Activated CD4-positive, CD25-positive, alpha-beta regulatory T cell treated with anti-CD3 and anti-CD28 coated beads, Interleukin-2, amount 50 U/mL, for 72 hours (primary cell): ENCODE measurements around the gene EFTUD2.
"Not testable (repeated sequence)": the region's sequence is repeated elsewhere in the genome, so short reads cannot be mapped to it uniquely, and the experiment has no call there.

Source experiments
- DNase-seq: peaks from one replicate; pipeline ENCODE4 v3.0.0; 2021

The EFTUD2 gene

DNA sequence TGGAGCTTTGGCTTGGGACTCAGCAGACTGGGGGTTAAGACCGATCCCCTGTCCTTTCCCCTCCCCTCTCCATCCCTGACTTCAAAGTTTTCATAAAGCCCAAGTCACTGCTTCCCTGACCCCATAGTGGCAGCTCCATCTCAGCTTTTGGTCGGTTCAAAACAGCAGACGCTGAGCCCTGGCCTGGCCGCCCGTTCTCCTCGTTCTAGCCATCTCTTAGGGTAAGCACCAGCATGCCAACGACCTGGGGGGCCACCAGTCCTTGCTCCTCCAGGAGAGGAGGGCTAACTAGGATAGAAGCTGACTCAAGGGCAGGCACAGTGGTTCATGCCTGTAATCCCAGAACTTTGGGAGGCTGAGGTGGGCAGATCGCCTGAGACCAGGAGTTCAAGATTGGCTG lies 53.0 kb downstream of the EFTUD2 start:
- no peak for DNase-seq

DNA sequence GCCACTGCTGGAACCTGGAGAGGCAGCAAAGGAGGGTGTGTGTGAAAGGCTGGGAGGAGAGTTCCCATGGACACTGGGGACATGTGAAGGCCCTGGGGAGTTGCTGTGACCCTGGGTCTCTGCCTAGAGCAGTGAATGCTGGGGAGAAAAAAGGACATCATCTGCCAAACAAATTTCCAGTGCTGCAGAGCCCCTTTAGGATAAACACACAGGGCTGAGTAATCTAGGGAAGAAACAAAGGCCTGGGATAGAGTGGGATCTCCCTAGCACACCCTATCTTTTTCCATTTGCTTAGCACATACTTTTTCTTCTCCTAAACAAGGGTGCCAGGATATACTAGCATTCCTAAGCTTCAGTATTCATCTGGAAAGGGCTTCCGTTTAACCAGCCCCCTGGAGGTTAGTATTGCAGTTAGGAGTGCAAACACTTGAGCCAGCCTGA lies 54.8 kb downstream of the EFTUD2 start:
- DNase-seq: no peak

DNA sequence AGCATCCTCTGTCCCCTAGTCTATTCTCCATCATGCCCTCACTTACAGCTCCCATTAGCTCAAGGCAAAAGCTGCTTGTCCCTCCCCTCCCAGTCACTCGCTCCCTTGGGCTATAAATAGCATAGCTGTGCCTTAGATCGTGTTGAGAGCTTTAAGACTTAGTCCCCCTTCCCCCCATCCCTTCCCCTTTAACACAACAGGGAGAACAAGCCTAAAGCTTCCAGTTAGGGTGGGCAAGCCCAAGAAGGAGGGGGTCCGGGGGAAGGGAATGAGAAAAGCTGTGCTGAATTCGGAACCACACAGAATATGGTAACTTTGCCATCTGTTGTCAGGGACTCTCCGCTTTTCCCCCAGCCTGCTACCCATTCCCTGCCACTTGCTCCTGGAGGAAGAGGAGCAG lies 56.5 kb downstream of the EFTUD2 start:
- DNase-seq: no peak

DNA sequence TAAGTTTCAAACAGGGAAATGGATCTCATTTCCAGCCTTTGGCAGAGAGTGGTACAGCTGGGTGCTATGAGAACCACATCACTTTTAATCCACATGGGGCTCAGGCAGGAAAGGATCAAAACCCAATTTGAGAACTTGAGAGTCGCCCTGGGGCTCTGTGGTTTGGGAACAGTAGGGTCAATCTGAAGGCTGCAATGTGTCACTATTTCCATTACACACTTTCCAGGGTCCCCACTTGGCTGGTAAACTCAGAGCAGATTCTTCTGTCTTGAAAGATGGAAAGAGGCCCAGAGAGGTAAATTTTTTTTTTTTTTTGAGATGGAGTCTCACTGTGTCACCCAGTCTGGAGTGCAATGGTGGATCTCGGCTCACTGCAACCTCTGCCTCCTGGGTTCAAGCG lies 58.3 kb downstream of the EFTUD2 start:
- no peak for DNase-seq

DNA sequence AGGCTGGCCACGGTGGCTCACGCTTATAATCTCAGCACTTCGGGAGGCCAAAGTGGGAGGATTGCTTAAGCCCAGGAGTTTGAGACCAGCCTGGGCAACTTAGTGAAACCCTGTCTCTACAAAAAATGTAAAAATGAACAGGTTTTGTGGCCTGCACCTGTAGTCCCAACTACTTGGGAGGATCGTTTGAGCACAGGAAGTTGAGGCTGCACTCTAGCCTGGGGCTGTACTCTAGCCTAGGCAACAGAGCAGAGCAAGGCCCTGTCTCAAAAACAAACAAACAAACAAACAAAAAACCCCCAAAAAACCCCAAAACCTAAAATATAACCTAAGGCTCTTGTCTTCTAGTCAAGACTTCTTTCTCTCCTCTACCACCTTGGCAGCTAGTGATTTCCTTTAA lies 59.0 kb downstream of the EFTUD2 start:
- DNase-seq: no peak

DNA sequence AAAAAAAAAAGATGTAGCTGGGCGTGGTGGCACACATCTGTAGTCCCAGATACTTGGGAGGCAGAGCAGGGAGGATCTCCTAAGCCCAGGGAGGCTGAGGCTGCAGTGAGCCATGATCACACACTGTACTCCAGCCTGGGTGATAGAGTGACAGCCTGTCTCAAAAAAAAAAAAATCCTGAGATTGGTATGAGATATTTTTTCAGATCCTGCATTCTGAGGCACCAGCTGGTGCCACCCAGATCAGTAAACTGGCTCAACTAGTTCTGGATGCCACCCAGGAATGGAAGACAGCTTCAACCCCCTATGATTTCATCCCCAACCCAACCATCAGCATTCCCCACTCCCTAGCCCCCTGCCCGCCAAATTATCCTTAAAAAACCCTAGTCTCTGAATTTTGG lies 62.0 kb downstream of the EFTUD2 start:
- DNase-seq: no peak

DNA sequence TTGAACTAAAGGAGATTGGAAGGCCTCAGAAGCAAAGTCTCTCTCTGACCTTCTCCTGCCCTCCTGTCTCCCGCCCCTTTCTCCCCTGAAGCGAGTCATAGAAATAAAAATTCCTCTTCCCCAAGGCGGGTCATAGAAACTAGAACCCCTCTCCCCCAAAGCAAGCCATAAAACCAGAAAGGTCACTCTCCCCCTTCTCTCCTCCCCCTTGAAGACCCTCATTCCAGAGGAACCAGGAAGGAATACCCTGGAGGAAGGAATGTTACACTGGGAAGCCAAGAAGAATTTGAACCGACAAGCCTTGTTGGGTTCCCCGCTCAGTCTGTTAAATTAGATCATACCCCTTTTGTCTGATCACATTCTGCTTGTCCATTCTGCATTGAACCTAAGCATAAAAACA lies 66.4 kb downstream of the EFTUD2 start:
- no peak for DNase-seq

DNA sequence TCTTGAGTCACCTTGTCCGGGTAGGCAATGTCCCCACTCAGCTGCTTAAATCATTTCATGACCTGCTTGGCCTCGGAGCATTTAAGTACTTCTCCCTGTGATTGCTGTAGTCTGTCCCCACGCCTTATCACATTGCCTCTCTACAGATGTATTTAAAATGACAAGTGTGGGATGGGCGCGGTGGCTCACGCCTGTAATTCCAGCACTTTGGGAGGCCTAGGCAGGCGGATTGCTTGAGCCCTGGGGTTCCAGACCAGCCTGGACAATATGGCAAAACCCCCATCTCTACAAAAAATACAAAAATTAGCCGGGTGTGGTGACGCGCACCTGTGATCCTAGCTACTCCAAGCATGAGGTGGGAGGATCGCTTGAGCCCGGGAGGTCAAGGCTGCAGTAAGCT lies 67.9 kb downstream of the EFTUD2 start:
- no peak for DNase-seq

DNA sequence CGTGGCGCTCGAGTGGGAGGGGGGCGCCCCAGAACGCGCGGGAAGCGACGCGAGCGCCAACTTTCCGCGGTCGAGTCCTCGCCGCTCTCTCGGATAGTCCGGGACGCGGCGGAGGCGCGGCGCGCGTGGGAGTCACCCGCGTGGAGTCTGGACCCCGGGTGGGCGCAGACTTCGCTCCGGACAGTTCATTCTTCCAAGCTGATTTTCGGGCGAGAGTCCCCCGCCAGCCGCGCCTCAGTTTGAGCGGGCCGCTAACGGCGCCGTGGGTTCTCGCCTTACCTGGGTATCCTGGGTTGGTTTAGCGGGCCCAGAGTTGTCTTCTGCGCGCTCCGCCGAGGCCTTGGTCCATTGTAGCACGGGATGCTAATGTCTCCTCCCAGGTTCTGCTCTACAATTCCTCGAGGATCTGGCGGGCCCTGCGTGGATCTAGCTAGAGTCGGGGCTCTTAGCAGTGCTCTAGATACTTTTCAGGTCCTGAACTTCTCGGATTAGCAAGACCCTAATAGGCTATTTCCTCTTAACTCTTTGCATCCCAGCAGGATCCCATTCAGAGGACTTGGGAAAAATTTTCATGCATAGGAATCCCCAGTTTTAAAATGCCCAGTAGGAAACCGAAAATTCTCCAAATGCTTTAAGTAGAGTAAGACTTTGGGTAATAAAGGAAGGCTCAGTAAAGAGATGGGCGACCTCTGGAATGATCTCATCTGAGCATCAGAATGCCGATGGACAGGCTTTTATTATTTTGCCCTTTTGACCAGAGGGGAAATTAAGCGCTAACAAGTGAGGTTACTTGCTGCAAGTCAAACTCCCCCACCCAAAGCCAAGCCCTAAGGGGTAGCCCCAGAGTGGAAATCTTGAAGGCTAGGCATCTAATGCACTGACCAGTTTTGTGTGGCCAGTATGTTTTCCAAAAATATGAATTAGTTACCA lies 68.6 kb downstream of the EFTUD2 start:
- peak; percentile 32 for DNase-seq

DNA sequence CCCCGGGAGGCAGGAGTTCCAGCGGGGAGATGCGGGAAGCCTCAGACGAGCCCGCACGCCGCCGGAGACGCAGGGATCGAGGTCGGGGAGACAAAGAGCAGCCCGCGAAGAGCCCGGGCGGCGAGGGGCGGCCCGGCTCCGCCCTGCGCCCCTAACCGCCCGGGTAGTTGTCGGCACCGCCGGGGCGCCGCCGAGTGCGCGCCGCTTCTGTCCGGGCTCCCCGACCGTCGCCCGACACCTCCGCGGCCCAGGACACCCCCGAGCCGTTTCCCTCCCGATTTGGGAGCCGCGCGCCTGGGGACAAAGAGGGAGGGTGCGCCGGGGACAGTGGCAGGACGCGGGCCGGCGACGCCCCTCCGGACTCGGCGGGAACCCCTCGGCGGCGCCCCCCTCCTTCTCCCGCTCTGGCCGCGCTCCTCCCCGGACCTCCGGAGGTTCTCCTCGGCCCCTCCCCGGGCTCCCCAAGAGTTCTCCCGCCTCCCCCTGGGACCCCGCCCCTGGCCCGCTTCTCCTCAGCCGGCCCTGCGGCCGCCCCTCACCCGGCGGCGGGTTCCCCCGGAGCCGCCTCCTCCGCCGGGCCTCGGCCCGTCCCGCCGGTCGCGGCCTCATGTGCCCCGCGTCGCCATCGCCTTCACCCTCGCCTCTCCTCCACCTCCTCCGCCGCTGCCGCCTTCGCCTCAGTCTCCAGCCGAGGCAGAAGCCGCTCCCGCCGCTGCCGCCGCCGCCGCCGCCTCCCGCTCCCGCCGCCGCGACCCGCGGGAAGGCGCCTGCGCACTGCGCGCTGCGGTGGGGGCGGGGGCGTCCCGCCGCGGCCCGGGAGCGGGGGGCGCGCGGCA lies 69.5 kb downstream of the EFTUD2 start, which contains the start of gene GJC1:
TSS of gene GJC1 (minus strand) at position 765 of the 836 bp plus-strand sequence. CDS start 24,470 bp downstream, outside the sequence.
- peak; percentile 39 for DNase-seq

DNA sequence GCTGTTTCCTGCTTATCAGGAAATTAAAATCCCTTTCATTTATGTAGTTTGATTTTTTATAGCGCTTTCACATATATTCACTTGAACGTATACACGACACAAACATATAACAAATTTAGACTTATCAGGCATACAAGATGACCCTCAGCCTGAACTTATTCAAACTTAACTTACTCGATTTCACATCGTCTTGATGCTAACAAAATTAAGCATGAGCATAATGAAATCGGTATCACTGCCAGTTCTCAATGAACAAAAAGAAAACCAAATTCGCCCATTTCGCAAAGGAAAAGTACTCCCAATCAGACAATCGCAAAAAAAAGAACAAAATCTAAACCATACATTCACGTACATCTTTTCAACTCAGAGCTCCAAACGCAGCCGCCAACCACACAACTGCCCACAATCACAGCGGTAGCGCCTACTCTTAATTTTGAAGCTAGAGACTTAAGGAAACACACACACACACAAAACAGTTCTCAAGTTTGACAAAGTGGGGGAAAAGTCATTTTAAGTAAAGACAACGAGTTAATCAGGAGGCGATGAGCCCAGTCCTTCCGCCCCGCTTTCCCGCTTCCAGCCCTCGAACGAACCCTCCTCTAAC lies 70.2 kb downstream of the EFTUD2 start:
- no peak for DNase-seq

DNA sequence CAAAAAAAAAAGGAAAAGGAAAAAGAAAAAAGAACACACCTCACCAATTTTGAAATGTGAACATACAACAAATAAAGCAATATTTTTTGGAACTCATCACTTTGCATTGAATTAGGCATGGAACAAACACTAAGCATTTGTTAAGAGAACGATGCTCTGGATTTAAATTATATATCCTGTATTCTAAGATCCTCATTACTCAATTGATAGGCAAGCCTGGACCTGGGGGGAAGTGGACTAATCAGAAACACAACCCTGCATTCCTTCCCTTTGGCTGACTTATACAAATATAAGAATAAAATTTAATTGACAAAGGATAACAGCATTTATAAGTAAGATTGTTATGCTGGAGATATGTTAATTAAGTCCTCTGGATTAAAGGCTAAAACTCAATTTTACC lies 71.4 kb downstream of the EFTUD2 start:
- no peak for DNase-seq

DNA sequence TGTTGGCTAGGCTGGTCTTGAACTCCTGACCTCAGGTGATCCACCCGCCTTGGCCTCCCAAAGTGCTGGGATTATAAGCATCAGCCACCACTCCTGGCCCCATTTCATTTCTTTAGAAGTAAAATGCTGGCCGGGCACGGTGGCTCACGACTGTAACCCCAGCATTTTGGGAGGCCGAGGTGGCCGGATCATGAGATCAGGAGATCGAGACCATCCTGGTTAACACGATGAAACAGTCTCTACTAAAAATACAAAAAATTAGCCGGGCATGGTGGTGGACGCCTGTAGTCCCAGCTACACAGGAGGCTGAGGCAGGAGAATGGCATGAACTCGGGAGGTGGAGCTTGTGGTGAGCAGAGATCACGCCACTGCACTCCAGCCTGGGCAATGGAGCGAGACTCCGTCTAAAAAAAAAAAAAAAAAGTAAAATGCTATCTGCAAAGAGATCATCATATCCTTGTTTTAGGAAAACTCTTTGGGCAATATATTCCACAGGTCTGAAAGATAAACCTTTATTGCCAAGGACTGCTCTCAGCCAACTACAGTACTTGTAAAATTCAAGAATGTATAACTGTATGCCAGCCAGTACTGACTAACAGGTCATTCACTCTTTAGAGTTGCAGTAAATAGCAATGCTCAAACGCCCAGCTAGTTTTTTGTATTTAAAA lies 73.0 kb downstream of the EFTUD2 start:
- no peak for DNase-seq

DNA sequence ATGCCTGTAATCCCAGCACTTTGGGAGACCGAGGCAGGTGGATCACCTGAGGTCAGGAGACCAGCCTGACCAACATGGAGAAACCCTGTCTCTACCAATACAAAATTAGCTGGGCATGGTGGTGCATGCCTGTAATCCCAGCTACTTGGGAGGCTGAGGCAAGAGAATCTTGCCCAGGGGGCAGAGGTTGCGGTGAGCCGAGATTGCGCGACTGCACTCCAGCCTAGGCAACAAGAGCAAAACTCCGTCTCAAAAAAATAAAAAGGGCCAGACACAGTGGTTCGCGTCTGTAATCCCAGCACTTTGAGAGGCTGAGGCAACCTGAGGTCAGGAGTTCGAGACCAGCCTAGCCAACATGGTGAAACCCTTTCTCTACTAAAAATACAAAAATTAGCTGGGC lies 74.0 kb downstream of the EFTUD2 start:
- DNase-seq: not testable (repeated sequence)

DNA sequence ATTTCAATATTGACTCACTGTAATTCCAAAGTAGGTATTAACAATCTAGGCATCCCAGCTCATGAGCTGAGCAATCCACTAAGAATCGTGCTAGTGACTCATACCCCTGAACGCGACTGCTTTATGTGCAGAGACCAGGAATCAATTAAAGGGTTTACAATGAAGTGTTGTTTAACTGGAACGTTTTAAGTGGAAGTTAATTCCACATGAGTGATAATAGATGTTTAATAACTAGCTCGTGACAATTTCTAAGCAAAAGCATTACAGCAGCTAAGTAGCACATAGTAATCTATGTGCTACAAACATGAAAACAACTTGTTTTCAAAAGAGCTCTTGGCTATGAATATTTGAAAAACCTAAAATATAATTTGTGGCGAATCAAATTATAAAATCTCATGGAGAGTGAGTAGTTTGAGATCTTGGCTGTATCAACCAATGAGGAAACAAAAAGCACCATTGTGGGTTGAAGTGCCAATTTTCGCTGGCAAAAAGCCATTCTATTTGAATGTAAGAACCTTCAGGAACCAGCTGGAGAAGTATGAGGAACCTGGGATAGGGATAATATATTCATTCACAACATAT lies 78.5 kb downstream of the EFTUD2 start:
- DNase-seq: no peak

DNA sequence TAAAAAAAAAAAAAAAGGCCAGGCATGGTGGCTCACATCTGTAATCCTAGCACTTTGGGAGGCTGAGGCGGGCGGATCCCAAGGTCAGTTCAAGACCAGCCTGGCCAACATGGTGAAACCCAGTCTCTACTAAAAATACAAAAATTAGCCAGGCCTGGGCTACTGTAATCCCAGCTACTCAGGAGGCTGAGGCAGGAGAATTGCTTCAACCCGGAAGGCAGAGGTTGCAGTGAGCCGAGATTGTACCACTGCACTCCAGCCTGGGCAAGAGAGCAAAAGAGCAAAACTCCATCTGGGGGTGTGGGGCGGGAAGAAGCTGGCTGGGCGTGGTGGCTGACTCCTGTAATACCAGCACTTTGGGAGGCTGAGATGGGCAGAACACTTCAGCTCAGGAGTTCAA lies 80.7 kb downstream of the EFTUD2 start:
- not testable (repeated sequence) for DNase-seq

DNA sequence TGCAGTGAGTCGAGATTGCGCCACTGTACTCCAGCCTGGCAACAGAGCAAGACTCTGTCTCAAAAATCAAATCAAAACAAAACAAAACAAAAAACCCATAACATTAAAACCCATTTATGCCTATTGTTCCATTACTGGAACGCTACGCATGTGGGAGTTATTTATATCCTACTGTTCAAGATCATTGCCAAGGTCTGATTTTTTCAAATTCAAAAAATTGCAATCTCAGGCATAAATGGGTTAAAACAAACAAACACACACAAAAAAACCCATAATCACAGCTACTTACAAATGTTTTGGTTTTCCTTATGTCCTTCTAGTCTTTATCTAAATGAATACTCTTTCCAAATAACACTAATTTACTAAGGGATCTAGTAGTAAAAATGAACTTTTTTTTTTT lies 87.0 kb downstream of the EFTUD2 start:
- DNase-seq: no peak

DNA sequence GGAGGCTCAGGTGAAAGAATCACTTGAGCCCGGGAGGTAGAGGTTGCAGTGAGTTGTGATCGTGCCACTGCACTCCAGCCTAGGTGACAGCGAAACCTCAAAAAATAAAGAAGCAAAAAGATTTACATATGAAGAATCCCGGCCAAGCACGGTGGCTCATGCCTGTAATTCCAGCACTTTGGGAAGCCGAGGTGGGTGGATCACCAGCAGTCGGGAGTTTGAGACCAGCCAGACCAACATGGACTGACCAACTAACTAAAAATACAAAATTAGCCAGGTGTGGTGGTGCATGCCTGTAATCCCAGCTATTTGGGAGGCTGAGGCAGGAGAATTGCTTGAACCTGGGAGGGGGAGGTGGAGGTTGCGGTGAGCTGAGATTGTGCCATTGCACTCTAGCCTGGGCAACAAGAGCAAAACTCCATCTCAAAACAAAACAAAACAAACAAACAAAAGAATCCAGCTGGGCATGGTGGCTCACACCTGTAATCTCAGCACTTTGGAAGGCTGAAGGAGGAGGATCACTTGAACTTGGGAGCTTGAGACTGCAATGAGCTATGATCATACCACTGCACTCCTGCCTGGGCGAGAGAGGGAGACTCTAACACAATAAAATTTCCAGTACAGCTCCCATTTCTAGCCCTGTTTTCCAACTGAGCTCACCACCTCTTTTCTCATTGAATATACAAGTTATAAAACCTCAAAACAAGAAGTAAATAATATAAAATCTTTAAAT lies 90.4 kb downstream of the EFTUD2 start:
- DNase-seq: not testable (repeated sequence)

DNA sequence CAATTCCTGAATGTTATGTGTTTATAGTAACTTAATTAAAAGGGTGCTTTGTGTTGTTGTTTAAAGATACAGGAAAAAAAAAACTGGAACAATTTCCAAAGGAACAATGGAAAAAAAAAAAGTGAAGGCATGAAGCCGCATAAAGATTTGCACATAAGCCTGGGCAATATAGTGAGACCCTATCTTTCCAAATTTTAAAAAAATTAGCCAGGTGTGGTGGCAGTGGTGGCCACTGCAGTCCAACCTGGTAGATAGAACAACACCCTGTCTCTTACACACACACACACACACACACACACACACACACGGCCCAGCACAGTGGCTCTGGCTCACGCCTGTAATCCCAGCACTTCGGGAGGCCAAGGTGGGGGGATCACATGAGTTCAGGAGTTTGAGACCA lies 91.1 kb downstream of the EFTUD2 start:
- no peak for DNase-seq

DNA sequence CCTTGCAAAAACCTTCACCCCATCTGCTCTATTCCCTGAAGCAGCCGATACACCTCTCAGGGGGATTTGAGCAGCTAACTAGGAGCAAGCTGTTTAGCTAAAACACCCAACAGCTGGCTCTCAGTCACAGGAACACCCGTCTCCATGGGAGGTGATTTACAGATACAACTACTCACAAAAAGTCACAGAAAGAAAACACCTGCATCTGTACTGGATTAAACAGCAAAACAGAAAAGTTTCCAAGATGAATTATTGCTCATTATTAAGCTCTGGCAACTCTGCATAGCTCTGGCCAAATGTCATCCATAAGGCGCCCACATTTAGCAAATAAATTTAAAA lies 91.5 kb downstream of the EFTUD2 start:
- no peak for DNase-seq

DNA sequence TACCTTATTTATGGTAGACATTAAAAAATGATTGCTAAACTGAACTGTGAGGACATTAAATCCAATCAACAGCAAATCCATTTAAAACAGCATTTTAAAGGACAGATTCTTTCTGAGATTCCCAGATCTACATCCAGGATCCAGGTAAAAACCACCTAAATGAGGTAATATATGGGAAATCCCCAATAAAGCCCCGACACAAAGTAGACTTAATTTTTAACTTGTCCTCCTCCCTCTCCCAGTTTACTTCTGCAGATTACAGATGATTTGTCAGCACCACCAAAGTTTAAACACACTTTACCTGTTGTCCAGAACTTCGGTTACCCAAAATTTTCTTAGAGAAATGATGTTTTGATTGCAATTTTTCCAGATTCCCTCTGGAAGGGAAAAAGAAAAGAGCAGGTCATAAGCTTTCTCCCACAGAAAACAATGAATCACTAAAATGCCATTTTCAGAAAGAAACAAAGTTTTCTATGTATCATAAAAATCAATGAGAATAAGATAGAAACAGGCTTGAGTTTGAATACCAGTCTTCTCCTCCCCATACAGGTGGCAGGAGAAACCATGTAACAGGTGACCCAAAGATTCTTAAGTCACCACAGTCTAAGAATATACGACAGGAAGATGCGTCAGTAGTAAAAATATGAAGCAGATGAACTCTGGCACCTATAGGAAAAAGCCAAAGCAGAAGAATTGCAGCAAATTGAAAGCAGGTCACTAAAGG lies 92.0 kb downstream of the EFTUD2 start:
- no peak for DNase-seq
